Inferior parietal cortex (tissue), 1 donor: ENCODE results near the gene C1QL4.
"Not testable (repeated sequence)": the region's sequence is repeated elsewhere in the genome, so short reads cannot be mapped to it uniquely, and the experiment has no call there.

Source experiments
- DNase-seq: peaks from one replicate; pipeline ENCODE4 v3.0.0-alpha.2; 2016; ENCODE audit errors: extremely low spot score

Gene C1QL4

DNA sequence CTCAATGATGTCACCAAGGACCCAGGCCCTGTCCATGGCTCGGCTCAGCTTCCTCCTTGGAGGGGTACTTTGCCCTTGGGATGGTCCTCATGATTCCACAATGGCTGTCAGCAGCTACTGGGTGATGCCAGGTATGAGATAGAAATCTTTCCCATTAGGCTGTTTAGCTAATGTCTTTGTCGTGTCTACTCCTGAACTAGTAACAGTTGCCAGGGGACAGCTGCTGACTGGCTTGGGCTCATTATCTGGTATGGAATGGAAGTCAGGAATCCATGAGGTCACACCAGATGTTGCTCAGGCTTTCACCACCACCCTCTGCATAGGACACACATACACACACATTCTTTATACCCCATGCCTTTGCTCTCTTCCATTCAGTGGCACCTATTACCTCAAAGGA is 32.8 kb downstream of the C1QL4 start:
- DNase-seq, result no peak

DNA sequence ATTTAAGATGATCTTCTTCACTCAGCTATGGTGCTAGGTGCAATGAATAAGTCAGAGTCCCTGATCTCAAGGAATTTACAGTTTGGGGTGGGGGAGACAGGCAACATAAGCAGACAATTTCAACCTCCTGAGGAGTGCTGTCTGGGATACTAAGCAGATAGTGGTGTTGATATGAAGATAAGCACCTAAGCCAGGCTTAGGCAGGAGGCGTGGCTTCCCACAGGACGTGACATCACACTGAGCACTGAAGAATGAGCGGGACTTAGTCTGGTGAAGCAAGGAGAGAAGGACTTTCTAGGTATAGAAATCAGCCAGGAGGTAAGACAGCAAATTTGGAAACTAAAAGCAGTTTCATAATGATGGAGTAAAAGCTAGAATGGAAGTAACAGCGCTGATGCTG is 35.2 kb downstream of the C1QL4 start:
- DNase-seq, result no peak

DNA sequence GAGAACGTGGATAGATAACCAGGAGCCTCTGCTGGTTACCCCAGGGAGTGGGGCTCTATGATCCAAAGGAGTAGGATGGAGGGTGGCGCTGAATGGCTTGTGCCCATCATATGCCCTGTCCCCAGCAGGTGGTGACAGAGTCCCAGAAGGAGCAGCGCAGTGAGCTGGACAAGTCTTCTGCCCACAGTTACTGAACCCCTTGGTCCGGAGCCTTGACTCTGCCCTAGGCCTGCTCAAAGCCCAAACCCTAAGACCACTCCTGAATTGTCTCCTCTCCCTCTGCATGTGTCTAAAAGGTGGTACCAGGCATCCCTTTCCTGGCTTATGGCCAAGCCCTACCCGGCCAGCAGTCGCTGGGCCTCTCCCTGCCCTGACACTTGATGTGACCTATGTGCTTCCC is 38.8 kb downstream of the C1QL4 start:
- no peak for DNase-seq

DNA sequence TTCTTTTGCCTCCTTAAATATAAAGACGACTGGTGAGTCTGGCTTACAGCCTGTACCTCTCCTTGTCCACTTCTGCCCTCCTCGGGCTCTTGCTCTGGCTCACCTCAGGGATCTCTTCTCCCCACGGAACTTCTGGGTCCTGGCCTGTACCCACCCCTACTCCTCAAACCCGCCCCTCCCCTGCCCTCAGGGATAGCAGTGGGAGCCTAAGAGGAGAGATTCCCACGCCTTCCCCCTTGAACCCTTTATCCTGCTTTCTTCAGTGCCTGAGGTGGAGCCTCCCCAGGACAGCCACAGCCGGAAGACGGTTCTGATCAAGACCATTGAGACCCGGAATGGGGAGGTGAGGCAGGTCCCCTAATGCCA is 39.3 kb downstream of the C1QL4 start:
- no peak for DNase-seq

DNA sequence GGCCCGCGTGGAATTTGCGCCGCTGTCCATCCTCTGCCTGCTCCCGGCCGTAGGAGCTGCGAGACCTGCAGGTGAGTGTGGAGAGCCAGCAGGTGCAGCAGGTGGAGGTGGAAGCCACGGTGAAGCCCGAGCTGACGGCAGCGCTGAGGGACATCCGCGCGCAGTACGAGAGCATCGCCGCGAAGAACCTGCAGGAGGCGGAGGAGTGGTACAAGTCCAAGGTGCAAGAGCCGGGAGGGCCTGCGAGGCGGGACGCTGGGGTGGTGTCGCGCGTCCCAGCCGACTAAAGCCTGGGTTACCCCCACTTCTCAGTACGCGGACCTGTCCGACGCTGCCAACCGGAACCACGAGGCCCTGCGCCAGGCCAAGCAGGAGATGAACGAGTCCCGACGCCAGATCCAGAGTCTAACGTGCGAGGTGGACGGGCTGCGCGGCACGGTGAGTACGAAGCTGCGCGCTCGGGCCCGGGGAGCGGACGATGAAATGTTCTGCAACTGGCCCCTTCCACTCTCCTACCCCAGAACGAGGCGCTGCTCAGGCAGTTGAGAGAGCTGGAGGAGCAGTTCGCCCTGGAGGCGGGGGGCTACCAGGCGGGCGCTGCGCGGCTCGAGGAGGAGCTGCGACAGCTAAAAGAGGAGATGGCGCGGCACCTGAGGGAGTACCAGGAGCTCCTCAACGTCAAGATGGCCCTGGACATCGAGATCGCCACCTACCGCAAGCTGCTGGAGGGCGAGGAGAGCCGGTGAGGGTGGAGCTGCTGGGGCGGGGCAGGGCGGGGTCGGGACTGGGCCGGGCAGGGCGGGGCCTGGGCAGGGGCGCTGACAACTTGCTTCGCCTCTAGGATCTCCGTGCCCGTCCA is 39.9 kb downstream of the C1QL4 start:
- DNase-seq, result no peak

DNA sequence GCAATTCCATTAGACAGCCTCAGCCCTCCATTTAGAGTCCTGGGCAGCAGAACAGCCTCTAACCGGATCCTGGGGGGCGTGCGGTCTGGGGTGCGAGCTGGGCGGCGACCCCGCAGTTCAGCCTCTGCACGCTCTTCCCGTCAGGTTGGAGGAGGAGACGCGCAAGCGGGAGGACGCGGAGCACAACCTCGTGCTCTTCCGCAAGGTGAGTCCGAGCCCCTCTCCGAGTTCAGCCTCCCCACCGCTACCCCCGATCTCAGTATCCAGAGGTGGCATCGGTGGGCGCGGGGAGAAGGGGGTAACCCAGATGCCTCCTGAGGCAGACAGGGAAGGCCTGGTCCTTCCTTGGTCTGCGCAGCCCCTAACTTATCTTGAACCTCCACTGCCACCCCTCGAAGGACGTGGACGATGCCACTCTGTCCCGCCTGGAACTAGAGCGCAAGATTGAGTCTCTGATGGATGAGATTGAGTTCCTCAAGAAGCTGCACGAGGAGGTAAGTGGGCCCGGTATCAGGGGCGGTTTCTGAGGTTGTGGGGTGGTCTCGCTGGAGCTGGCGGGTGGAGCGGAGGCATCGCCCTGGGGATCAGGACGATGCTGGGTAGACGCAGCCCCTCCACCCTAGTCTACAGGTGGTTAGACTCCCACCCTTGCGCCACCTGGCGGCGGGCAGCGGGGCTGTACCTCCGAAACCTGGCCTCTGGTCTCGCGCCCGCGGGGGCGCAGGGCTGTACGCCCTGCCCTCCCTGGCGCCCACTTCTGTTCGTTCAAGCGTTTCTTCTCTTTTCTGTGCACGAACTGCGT is 40.8 kb downstream of the C1QL4 start:
- DNase-seq, result no peak

DNA sequence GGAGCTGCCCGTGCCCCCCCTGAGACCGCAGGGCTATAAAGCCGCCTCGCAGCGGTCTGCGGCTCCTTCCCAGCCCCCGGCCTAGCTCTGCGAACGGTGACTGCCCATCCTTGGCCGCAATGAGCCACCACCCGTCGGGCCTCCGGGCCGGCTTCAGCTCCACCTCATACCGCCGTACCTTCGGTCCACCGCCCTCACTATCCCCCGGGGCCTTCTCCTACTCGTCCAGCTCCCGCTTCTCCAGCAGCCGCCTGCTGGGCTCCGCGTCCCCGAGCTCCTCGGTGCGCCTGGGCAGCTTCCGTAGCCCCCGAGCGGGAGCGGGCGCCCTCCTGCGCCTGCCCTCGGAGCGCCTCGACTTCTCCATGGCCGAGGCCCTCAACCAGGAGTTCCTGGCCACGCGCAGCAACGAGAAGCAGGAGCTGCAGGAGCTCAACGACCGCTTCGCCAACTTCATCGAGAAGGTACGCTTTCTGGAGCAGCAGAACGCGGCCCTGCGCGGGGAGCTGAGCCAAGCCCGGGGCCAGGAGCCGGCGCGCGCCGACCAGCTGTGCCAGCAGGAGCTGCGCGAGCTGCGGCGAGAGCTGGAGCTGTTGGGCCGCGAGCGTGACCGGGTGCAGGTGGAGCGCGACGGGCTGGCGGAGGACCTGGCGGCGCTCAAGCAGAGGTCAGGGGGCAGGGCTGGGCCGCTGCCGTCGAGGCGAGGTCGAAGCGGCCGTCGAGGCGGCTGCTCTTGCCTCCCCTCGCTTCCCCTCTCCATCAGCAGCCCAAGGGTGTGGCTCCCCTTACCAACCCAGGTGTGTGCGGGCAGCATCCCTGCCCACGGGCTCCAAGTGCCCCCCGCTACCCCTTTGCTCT is 41.7 kb downstream of the C1QL4 start, which contains the start of gene PRPH:
Gene PRPH, plus strand, starts transcription at position 66 of the 855 bp plus-strand sequence. Its CDS starts 54 bp downstream, at position 120.
- DNase-seq, result no peak

DNA sequence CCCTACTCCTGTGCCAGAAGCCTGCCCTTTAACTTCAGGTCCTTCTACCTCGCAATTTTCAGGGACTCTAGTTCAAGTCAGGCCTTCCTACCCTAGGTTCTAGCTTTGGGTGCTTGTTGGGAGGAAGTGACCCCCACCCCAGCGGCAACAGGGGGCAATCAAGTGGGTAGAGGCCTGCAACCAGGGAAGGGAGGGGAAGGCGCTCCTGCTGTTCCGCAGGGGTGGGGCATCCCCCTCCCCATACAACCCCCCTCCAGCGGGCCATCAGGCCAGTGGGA is 42.2 kb downstream of the C1QL4 start:
- DNase-seq, result no peak

DNA sequence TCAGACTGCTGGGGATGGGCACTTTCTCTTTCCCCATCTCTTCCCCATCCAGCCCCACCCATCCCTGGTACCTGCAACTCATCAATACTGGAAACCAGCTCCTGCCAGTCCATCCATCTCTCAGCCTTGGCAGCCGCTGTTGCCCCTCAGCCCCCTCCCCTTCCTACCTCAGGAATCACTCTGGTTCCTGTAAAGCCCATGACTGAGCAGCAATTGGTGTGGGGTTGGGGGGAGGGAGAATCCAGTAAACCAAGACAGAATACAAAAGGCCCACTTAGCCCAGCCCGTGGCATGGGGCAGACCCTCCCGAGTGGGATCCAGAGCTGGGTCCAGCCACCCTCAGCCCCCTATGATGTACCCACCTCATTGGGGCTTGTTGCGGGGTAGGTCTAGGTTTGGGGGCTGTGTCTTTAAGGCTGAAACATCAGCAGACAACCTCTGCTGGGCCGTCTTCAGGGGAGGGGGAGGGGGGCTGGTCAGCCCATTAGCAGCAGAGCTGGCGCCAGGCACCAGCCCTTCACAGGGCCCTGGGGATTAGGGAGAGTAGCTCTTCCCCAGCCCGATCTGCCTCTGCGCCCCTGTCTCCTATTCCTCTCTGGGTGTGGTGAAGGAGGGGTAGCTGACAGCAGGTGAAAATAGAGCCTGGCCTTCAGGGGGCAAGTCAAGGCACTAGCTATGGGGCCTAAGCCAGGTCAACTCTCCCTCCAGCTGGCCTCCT is 42.7 kb downstream of the C1QL4 start:
- no peak for DNase-seq

DNA sequence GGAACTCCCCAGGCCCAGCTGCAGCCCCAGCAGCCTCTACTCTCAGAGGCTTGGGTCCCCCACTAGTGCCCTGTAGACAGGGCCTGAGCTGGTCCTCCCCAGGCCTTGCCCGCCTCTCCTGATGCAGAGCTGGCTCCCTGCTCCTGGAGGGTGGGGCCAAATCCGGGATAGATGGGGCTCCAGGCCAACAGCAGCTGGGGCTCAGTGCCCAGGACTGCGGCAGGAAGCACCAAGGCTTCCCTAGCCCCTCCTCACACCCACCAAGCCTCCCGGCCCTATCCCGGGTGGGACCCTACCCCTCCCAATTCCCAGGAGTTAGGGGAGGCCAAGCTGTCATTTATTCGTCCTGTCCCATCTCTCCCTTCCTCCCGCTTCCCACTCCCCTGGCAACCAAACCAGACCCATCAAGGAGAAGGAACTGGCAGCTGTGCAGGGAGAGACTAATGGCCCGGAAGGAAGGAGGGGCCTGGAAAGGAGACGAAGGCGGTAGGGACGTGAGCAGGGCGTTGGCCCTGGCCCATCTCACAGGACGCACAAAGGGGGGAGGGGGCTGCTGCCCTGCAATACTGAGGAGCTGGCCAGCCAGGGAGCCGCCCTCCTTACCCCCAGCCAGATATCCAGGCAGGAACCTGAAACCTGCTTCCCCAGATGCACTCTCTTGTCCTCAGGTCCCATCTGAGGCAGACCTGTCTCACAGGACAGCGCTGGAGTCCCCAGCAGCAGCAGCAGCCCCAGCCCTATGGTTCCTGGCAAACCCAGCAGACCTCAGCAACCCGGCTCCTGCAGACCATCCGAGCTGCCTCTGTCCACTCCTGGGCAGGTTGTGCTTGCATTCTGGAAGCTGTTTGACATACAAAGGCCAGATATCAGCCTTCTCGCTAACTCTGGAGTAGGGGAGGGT is 43.7 kb downstream of the C1QL4 start:
- DNase-seq, result no peak

DNA sequence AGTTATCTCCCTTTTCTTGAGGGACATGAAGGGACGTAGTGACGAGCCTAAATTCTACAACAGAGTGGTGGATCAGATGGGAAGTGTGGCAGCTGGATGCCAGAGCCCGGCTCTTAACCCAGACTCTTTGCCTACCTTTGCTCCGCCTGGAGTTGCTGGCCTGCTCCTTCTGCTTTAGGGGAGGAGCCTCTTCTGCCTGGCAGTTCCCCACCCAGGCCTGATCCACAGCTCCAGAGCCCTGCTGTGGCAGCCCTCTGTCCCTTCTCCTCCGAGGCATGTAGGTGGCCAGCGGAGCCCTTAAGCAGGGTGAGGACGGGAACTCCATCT is 44.3 kb downstream of the C1QL4 start:
- no peak for DNase-seq

DNA sequence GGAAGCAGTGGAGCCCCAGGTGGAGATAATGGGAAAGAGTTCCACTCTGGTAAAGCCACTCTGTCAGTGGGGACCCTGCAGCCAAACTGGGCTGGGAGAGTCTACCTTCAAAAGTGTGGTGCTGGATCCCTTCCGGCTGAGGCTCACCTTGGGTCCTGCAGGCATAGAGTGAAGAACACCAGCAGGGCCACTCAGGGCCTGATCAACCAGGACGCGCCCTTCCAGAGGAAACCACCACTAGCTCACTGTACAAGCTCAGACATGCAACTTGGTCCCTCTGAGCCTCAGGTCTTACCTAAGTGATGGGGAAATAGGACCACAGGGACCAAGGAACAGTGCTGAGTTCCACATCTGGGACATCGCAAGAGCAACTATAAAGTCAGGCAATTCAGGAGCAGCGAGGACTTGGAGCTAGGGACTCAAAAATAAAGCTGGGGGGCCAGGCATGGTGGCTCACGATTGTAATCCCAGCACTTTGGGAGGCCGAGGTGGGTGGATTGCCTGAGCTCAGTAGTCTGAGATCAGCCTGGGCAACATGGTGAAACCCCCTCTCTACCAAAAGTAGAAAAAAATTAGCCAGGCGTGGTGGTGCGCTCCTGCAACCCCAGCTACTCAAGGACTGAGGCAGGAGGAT is 47.9 kb downstream of the C1QL4 start:
- DNase-seq, result no peak

DNA sequence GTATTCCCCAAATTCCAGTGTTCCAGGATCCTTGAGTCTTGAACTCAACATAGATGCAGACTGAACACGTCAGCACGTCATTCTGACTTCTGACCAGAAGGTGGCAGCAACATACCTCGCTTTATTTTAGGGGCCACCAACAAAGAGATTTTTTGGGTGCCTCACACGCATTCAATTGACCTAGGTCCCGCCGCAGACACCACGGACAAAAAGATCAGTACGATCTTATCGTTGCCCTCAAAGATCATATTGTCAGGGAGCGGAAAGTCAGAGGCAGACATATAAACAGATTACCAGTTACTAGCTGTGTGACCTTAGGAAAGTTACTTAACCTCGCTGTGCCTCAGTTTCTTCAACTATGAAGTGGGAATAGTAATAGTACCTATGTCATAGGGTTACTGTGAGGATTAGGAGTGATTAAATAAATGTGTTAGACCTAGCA is 48.6 kb downstream of the C1QL4 start:
- DNase-seq, result peak; percentile 79

DNA sequence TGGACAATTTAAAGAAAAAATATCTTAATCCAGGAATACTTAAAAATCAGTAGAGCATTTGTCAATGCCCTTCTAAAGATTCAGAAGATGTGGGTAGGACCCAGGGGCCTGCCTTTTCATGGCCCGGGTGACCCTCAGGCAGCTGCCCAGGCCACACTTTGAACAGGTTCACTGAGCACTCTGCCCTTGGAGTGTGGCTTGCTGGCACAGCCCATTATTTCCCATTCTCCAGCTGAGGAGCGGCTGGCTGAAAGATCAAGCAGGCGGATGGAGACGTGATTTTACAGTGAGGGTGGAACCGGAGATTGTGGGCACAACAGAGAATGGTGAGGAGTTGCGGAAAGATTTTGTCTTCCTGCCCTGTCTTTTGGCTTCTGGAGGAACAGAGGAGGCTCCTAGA is 49.1 kb downstream of the C1QL4 start:
- DNase-seq, result no peak

DNA sequence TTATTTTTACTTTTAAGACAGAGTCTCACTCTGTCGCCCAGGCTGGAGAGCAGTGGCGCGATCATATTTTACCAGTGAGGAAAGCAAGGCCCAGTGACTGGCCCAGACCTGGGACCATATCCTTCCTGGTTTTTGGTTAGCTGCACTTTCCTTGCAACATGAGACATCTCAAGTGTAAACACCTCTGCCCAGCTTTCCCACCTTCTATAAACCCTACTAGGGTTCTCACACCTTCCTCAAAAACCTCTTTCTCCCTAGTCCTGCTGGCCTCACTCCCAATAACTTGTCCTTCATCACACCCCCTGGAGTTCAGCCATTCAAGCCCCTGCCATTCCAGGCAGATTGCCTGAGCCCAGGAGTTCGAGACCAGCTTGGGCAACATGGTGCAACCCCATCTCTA is 52.3 kb downstream of the C1QL4 start:
- DNase-seq, result no peak

DNA sequence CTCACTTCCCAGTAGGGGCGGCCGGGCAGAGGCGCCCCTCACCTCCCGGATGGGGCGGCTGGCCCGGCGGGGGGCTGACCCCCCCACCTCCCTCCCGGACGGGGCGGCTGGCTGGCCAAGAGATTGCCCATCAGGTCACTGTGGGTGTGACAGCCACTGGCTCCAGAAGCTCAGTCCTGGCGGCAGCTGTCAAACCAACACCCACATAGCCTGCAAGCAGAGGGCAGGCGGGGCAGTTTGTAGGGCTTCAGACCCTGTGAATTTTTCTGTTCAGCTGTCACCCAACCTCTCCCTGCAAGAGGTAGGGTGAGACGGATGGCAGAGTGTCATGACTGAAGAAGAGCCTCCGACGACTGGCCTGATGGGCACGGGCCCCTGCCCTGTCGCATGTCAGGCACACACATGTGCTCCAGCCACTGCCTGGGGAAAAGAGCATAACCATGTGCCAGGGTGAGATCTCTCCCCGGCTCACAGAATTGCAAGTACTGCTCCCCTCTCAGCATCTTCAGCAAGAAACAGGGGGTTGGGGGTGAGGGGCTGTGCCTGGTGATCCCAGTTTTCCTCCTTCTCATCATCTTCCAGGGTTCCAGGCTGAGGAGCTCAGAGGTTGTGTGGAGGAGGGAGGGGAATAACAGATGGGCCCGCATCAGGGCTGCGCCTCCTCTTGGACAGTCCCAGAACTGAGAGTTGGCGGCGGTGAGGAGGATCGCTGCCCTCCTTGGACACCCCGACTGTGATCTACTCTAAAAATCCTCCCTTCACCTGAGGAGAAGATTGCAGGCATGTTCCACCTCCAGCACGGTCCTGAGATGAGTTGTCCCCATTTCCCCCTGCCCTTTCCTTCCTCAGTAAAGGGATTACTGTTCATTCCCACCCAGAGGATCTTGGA is 53.2 kb downstream of the C1QL4 start:
- no peak for DNase-seq

DNA sequence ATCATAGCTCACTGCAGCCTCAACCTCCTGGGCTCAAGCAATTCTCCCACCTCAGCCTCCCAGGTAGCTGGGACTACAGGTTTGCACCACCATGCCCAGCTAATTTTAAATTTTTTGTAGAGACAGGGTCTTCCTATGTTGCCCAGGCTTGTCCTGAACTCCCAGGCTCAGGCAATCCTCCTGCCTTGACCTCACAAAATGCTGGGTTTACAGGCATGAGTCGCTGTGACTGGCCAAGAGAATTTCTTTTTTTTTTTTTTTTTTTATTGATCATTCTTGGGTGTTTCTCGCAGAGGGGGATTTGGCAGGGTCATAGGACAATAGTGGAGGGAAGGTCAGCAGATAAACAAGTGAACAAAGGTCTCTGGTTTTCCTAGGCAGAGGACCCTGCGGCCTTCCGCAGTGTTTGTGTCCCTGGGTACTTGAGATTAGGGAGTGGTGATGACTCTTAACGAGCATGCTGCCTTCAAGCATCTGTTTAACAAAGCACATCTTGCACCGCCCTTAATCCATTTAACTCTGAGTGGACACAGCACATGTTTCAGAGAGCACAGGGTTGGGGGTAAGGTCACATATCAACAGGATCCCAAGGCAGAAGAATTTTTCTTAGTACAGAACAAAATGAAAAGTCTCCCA is 54.1 kb downstream of the C1QL4 start:
- DNase-seq, result not testable (repeated sequence)
